Right lung (tissue), 5 donors: ENCODE results near the gene NUDT2. TPM values are rescaled to one million over a fixed set of nuclear protein-coding genes. Genes with fewer than 3 reads are reported as not detected.

Experiments used
- DNase-seq, 2 donors: peaks; one replicate each; pipeline ENCODE4 v3.0.0-alpha.2; 2013
- polyA plus RNA-seq, 5 donors: library from polyadenylated mRNA; unstranded; fragments of 120-200 nt; gene quantifications; one replicate each; pipeline versions ENCODE4 v1.2.1 to v1.2.3, GENCODE V29; 2013; ENCODE audit warnings: inconsistent platforms in 1 of 5, low replicate concordance in 1 of 5; ENCODE audit not compliant: insufficient read length in 5 of 5, insufficient read depth in 1 of 5

The NUDT2 gene
- polyA plus RNA-seq, 5 donors: 18.0 to 28.0 (median 22.8) TPM

GRCh38 chr9:34383904-34384303, 54.5 kb downstream of the NUDT2 start:
- no peak for DNase-seq

- no peak for DNase-seq
Measured at GRCh38 chr9:34384368-34385165, 55.2 kb downstream of the NUDT2 start.

DNA sequence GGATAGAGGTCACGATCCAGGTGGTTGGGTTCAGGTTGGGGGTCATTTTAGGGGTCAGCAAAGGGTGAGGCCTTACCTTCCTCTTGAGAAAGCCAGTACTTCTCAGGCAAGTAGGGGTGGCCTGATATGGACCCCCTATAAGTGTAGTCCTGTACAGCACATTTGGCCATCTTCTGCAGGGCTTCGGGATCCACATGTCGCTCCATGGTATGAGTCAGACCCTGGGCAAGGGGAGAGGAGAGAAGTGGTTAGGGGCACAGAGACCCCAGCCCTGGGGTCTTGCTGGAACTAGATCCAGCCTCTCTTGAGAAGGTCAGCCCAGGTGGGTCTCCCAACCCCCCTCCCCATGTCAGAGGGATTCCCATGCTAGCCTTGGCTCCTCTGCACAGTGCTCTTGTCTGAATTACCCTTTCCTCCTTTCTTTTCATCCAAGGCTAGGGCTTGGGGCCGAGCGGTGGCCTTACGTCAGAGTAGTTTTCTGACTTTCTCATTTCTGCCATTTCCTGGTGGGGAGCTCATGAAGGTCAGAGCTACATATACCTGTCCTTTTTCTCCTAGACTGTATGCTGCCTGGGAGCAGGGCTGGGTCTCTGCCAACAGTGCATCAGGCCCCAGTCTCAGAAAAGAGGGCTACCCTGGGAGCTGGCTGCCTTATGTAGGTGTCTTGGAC, 56.3 kb downstream of the NUDT2 start:
- DNase-seq: no peak

DNA sequence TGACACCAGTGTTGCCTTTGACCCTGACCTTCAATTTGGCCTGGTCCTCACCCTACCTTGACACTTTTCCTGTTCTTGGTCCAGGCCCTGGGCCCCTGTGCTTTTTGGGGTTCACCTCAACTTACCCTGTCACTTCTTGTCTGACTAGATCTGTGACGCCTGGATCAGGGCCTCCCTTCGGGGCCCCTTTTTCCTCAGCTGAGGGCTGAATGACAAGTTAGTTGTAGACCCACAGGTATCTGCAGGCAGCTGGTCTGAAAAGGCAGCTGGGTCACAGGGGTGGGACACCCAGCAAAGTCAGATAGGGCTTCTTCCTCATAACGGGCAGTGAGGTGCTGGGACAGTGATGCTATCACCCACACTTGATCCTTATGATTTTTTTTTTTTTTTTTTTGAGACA, 57.3 kb downstream of the NUDT2 start:
- no peak for DNase-seq

- no peak for DNase-seq
Measured at GRCh38 chr9:34387239-34387638, 57.9 kb downstream of the NUDT2 start.

DNA sequence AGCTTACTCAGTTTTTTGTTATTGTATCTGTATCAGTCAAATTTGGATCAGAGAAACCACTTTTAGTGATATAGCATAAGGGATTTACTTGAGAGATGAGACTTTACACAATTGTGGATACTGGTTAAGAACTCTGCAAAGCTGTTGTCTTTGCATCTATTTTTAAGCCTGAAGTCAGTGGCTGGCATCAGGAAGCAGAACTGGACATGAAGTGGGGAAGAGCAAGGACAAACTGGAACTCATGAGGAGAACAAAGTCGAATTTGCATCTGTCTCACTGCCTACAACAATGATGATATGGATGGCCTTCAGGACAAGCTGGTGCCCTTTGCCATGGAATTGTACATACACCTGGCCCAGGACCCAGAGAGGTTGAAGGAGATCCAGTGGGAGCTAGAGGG, 63.1 kb downstream of the NUDT2 start:
- DNase-seq: no peak

Other genes starting within 250 kb of the NUDT2 start
- 10 to 100 TPM; 57.7 to 70.1 (median 66.6) TPM for gene DCAF12, start 202.9 kb upstream of the NUDT2 start, polyA plus RNA-seq
- gene UBAP1, start 150.5 kb upstream of the NUDT2 start, polyA plus RNA-seq: 10 to 100 TPM; 44.8 to 52.0 (median 48.4) TPM
- 1 to 10 TPM; 4.2 to 6.7 (median 5.5) TPM for gene KIF24, start 301 bp upstream of the NUDT2 start, polyA plus RNA-seq
- gene MYORG, start 47.3 kb downstream of the NUDT2 start, polyA plus RNA-seq: 1 to 10 TPM; 2.4 to 4.6 (median 3.8) TPM
- gene FAM219A, start 129.0 kb downstream of the NUDT2 start, polyA plus RNA-seq: 10 to 100 TPM; 11.6 to 15.5 (median 14.7) TPM
- 10 to 100 TPM in 1 of 5 donors, 1 to 10 TPM in 4; 1.4 to 10.9 (median 7.4) TPM for gene DNAI1, start 129.2 kb downstream of the NUDT2 start, polyA plus RNA-seq
- gene ENHO, start 193.4 kb downstream of the NUDT2 start, polyA plus RNA-seq: 1 to 10 TPM in 3 of 5 donors, under 1 TPM in 2; 0.98 to 2.7 (median 1.1) TPM